Stimulated activated naive CD8-positive, alpha-beta T cell treated with anti-CD3 and anti-CD28 coated beads, Interleukin-15, amount 100 ng/mL, for 72 hours (primary cell): Measurements from ENCODE around the gene TPI1.

Source experiments
- ATAC-seq: fragments of 150-1000 bp; cut with Tn5 transposase; 2 replicates; pipeline ENCODE4 v1.10.0; 2021; ENCODE audit warnings: mild to moderate bottlenecking, moderate library complexity
- DNase-seq, 2 donors: peaks; one replicate each; pipeline ENCODE4 v3.0.0; 2021 to 2022
- H3K27ac Mint-ChIP-seq, 2 donors: one replicate each; pipeline ENCODE4 v1.8.0; 2022; ENCODE audit warnings: mild to moderate bottlenecking in 2 of 2, mixed read lengths in 2 of 2, moderate library complexity in 2 of 2
- H3K27me3 Mint-ChIP-seq: one replicate; pipeline ENCODE4 v1.8.0; 2022; ENCODE audit warnings: mixed read lengths
- H3K4me1 Mint-ChIP-seq: one replicate; pipeline ENCODE4 v1.8.0; 2022; ENCODE audit warnings: mild to moderate bottlenecking, mixed read lengths
- H3K4me3 Mint-ChIP-seq, 2 donors: one replicate each; pipeline ENCODE4 v1.8.0; 2022; ENCODE audit warnings: mild to moderate bottlenecking in 2 of 2, mixed read lengths in 2 of 2, moderate library complexity in 1 of 2
- H3K9me3 Mint-ChIP-seq, 2 donors: one replicate each; pipeline ENCODE4 v1.8.0; 2022; ENCODE audit warnings: mixed read lengths in 2 of 2

Gene TPI1

GRCh38 chr12:6837370-6838060 lies 29.8 kb upstream of the TPI1 start:
- no peaks in the 10 kb centered on the region for H3K9me3 Mint-ChIP-seq
- no peak overlapping the region for H3K27ac Mint-ChIP-seq
- H3K4me1 Mint-ChIP-seq = peaks cover 14% of the 10 kb centered on the region
- H3K4me3 Mint-ChIP-seq = no peak overlapping the region
- DNase-seq (no peak), ATAC-seq (no peak)
- H3K27me3 Mint-ChIP-seq = no peaks in the 10 kb centered on the region

GRCh38 chr12:6838854-6839253 lies 28.5 kb upstream of the TPI1 start:
- Mint-ChIP-seq H3K27me3 (no peaks in the 10 kb centered on the region), H3K4me1 (peaks cover 14% of the 10 kb centered on the region), H3K4me3 (no peak overlapping the region), H3K9me3 (no peaks in the 10 kb centered on the region), H3K27ac (peak overlapping the region in 1 of 2 donors; percentile 92)
- no peak for DNase-seq
- no peak for ATAC-seq

GRCh38 chr12:6839482-6840201 lies 27.7 kb upstream of the TPI1 start:
- no peaks in the 10 kb centered on the region for H3K27me3 Mint-ChIP-seq
- ATAC-seq (no peak), DNase-seq (no peak)
- H3K27ac Mint-ChIP-seq = no peak overlapping the region
- H3K9me3 Mint-ChIP-seq = no peaks in the 10 kb centered on the region
- H3K4me1 Mint-ChIP-seq = peaks cover 9% of the 10 kb centered on the region
- H3K4me3 Mint-ChIP-seq = no peak overlapping the region

- ATAC-seq (no peak), DNase-seq (no peak)
- H3K9me3 Mint-ChIP-seq = no peaks in the 10 kb centered on the region
- no peaks in the 10 kb centered on the region for H3K27me3 Mint-ChIP-seq
- peaks cover 9% of the 10 kb centered on the region for H3K4me1 Mint-ChIP-seq
- peak overlapping the region in 1 of 2 donors; percentile 89 for H3K27ac Mint-ChIP-seq
- H3K4me3 Mint-ChIP-seq = no peak overlapping the region
Measured at GRCh38 chr12:6840330-6840729, 27.0 kb upstream of the TPI1 start.

GRCh38 chr12:6840761-6841515 lies 26.4 kb upstream of the TPI1 start, which contains the start of gene GNB3:
GNB3 (plus strand) TSS chr12:6840925; CDS start chr12:6841288, 363 bp downstream.
- Mint-ChIP-seq H3K27ac (peak within 1 kb of the TSS in 1 of 2 donors; percentile 89), H3K4me3 (no peak within 1 kb of the TSS), H3K27me3 (no peaks in the 10 kb centered on the region), H3K9me3 (no peaks in the 10 kb centered on the region), H3K4me1 (peaks cover 3% of the 10 kb centered on the region)
- DNase-seq = no peak
- no peak for ATAC-seq

GRCh38 chr12:6842075-6842474 lies 25.3 kb upstream of the TPI1 start:
- Mint-ChIP-seq H3K9me3 (no peaks in the 10 kb centered on the region), H3K4me1 (no peaks in the 10 kb centered on the region), H3K27ac (no peak overlapping the region), H3K4me3 (no peak overlapping the region), H3K27me3 (no peaks in the 10 kb centered on the region)
- no peak for DNase-seq
- no peak for ATAC-seq

- peak; percentile 33 for ATAC-seq
- no peak overlapping the region for H3K4me3 Mint-ChIP-seq
Measured at GRCh38 chr12:6843118-6843902, 24.0 kb upstream of the TPI1 start.

GRCh38 chr12:6845395-6845794 lies 21.9 kb upstream of the TPI1 start:
- Mint-ChIP-seq H3K9me3 (no peaks in the 10 kb centered on the region), H3K27ac (no peak overlapping the region), H3K27me3 (no peaks in the 10 kb centered on the region), H3K4me3 (no peak overlapping the region), H3K4me1 (peaks cover 16% of the 10 kb centered on the region)
- no peak for DNase-seq
- no peak for ATAC-seq

More at GRCh38 chr12:6843118-6843902, 24.0 kb upstream of the TPI1 start:
- Mint-ChIP-seq H3K27me3 (no peaks in the 10 kb centered on the region), H3K9me3 (no peaks in the 10 kb centered on the region), H3K4me1 (no peaks in the 10 kb centered on the region), H3K27ac (no peak overlapping the region)
- DNase-seq = no peak

- peaks cover 18% of the 10 kb centered on the region for H3K4me1 Mint-ChIP-seq
Measured at GRCh38 chr12:6846316-6846869, 20.9 kb upstream of the TPI1 start.

GRCh38 chr12:6847676-6848075 lies 19.7 kb upstream of the TPI1 start:
- H3K9me3 Mint-ChIP-seq = no peaks in the 10 kb centered on the region
- no peak overlapping the region for H3K4me3 Mint-ChIP-seq
- no peak overlapping the region for H3K27ac Mint-ChIP-seq
- DNase-seq = no peak
- H3K4me1 Mint-ChIP-seq = peaks cover 19% of the 10 kb centered on the region
- H3K27me3 Mint-ChIP-seq = no peaks in the 10 kb centered on the region
- ATAC-seq = no peak

More at GRCh38 chr12:6846316-6846869, 20.9 kb upstream of the TPI1 start:
- no peak overlapping the region for H3K4me3 Mint-ChIP-seq
- no peaks in the 10 kb centered on the region for H3K27me3 Mint-ChIP-seq
- no peak for ATAC-seq
- no peaks in the 10 kb centered on the region for H3K9me3 Mint-ChIP-seq
- DNase-seq = no peak
- no peak overlapping the region for H3K27ac Mint-ChIP-seq

- H3K4me1 Mint-ChIP-seq = peaks cover 37% of the 10 kb centered on the region
- H3K27ac Mint-ChIP-seq = peak overlapping the region; percentile 5 to 89
- H3K9me3 Mint-ChIP-seq = no peaks in the 10 kb centered on the region
- H3K4me3 Mint-ChIP-seq = peak overlapping the region; percentile 92 to 97
- DNase-seq (no peak), ATAC-seq (no peak)
- no peaks in the 10 kb centered on the region for H3K27me3 Mint-ChIP-seq
Measured at GRCh38 chr12:6849427-6849826, 17.9 kb upstream of the TPI1 start.

GRCh38 chr12:6849976-6850560 lies 17.3 kb upstream of the TPI1 start:
- no peak for DNase-seq
- H3K27ac Mint-ChIP-seq = peak overlapping the region; percentile 89 to 93
- H3K4me3 Mint-ChIP-seq = peak overlapping the region; percentile 92 to 97
- H3K9me3 Mint-ChIP-seq = no peaks in the 10 kb centered on the region
- ATAC-seq = no peak
- H3K4me1 Mint-ChIP-seq = peaks cover 38% of the 10 kb centered on the region
- H3K27me3 Mint-ChIP-seq = no peaks in the 10 kb centered on the region

- Mint-ChIP-seq H3K4me1 (peaks cover 38% of the 10 kb centered on the region), H3K9me3 (no peaks in the 10 kb centered on the region), H3K4me3 (peak overlapping the region; percentile 92 to 97), H3K27ac (peak overlapping the region; percentile 99), H3K27me3 (no peaks in the 10 kb centered on the region)
- DNase-seq (no peak), ATAC-seq (no peak)
Measured at GRCh38 chr12:6850796-6851152, 16.6 kb upstream of the TPI1 start.

- Mint-ChIP-seq H3K4me1 (peaks cover 38% of the 10 kb centered on the region), H3K9me3 (no peaks in the 10 kb centered on the region), H3K27me3 (no peaks in the 10 kb centered on the region), H3K27ac (peak within 1 kb of the TSS; percentile 99), H3K4me3 (peak within 1 kb of the TSS; percentile 92 to 97)
- ATAC-seq = peak; percentile 76
- peak; percentile 91 to 96 for DNase-seq
Measured at GRCh38 chr12:6851153-6851920, 16.0 kb upstream of the TPI1 start, which contains the start of gene CDCA3. CDCA3 (minus strand) TSS chr12:6851286; CDS start chr12:6850952, 334 bp downstream.
